Mesenchymal stem cell (in vitro differentiated cells and primary cell): ENCODE results near the gene PTCH1.
A peak's percentile ranks its signal among the peaks of the same experiment; 100 is the strongest.

Experiments
- DNase-seq: peaks from one replicate; pipeline ENCODE4 v3.0.0-alpha.2; 2013
- H2AFZ ChIP-seq: one replicate; pipeline ENCODE4 v1.6.1; 2013; ENCODE audit warnings: low read depth, mild to moderate bottlenecking, control low read depth, inconsistent platforms, low read length, moderate library complexity
- H2AK5ac ChIP-seq: 2 replicates; pipeline ENCODE4 v1.6.1; 2013; ENCODE audit warnings: low read length, moderate library complexity, mild to moderate bottlenecking, inconsistent platforms; ENCODE audit not compliant: severe bottlenecking
- H2BK120ac ChIP-seq: one replicate; pipeline ENCODE4 v1.6.1; 2013; ENCODE audit warnings: low read depth, mild to moderate bottlenecking, inconsistent platforms, low read length, moderate library complexity
- H2BK12ac ChIP-seq, 2 experiments: one replicate each; pipeline ENCODE4 v1.6.1; 2013; ENCODE audit warnings: inconsistent platforms in 2 of 2, low read length in 2 of 2, mild to moderate bottlenecking in 2 of 2, moderate library complexity in 2 of 2, control low read depth in 1 of 2
- H2BK15ac ChIP-seq: one replicate; pipeline ENCODE4 v1.6.1; 2013; ENCODE audit warnings: mild to moderate bottlenecking, low read depth, inconsistent platforms; ENCODE audit not compliant: poor library complexity, severe bottlenecking
- H2BK5ac ChIP-seq: 2 replicates; pipeline ENCODE4 v1.6.1; 2013; ENCODE audit warnings: low read depth, mild to moderate bottlenecking, low read length, control low read depth, inconsistent platforms; ENCODE audit not compliant: poor library complexity, severe bottlenecking
- H3K14ac ChIP-seq, 2 experiments: one replicate each; pipeline ENCODE4 v1.6.1; 2013; ENCODE audit warnings: inconsistent platforms in 2 of 2, low read length in 2 of 2, control low read depth in 1 of 2, mild to moderate bottlenecking in 1 of 2, moderate library complexity in 1 of 2
- H3K18ac ChIP-seq, 2 experiments: one replicate each; pipeline ENCODE4 v1.6.1; 2013; ENCODE audit warnings: inconsistent platforms in 2 of 2, low read length in 2 of 2, control low read depth in 1 of 2, low read depth in 1 of 2, mild to moderate bottlenecking in 1 of 2
- H3K23ac ChIP-seq, 2 experiments: one replicate each; pipeline ENCODE4 v1.6.1; 2013; ENCODE audit warnings: inconsistent platforms in 2 of 2, low read length in 2 of 2, mild to moderate bottlenecking in 2 of 2, moderate library complexity in 2 of 2, control low read depth in 1 of 2
- H3K27ac ChIP-seq: 2 replicates; pipeline ENCODE4 v1.5.1; 2013; ENCODE audit warnings: mild to moderate bottlenecking, moderate library complexity, low read length, control low read depth, inconsistent platforms; ENCODE audit not compliant: poor library complexity, severe bottlenecking
- H3K27me3 ChIP-seq, 2 experiments: 2 replicates each; pipeline versions ENCODE4 v1.6.1 to v1.7.0; 2013; ENCODE audit warnings: low read length in 2 of 2, mild to moderate bottlenecking in 2 of 2, moderate library complexity in 2 of 2, control low read depth in 1 of 2, inconsistent platforms in 1 of 2; ENCODE audit not compliant: control insufficient read depth in 1 of 2, insufficient read depth in 1 of 2
- H3K36me3 ChIP-seq, 2 experiments: 2 replicates each; pipeline versions ENCODE4 v1.6.1 to v1.7.0; 2013; ENCODE audit warnings: low read length in 2 of 2, control low read depth in 1 of 2, inconsistent platforms in 1 of 2, low read depth in 1 of 2, mild to moderate bottlenecking in 1 of 2; ENCODE audit not compliant: insufficient read depth in 2 of 2, control insufficient read depth in 1 of 2
- H3K4ac ChIP-seq, 2 experiments: one replicate each; pipeline ENCODE4 v1.6.1; 2013; ENCODE audit warnings: inconsistent platforms in 2 of 2, low read length in 2 of 2, mild to moderate bottlenecking in 2 of 2, moderate library complexity in 2 of 2, control low read depth in 1 of 2, low read depth in 1 of 2
- H3K4me1 ChIP-seq: 2 replicates; pipeline ENCODE4 v1.6.1; 2013; ENCODE audit warnings: low read depth, low read length, control low read depth; ENCODE audit not compliant: control insufficient read depth, insufficient read depth
- H3K4me2 ChIP-seq: 2 replicates; pipeline ENCODE4 v1.6.1; 2013; ENCODE audit warnings: low read length, mild to moderate bottlenecking, inconsistent platforms; ENCODE audit not compliant: poor library complexity, severe bottlenecking
- H3K4me3 ChIP-seq, 2 experiments: 2 replicates each; pipeline versions ENCODE4 v1.5.1 to v1.7.0; 2013; ENCODE audit warnings: low read length in 2 of 2, mild to moderate bottlenecking in 2 of 2, control low read depth in 1 of 2, low read depth in 1 of 2; ENCODE audit not compliant: insufficient read depth in 1 of 2
- H3K79me1 ChIP-seq: replicated peaks from 2 replicates; pipeline ENCODE4 v1.6.1; 2013; ENCODE audit warnings: mild to moderate bottlenecking, control low read depth, low read length, inconsistent platforms; ENCODE audit not compliant: poor library complexity, severe bottlenecking
- H3K9ac ChIP-seq: 2 replicates; pipeline ENCODE4 v1.7.0; 2013; ENCODE audit warnings: mild to moderate bottlenecking, low read length, moderate library complexity
- H3K9me3 ChIP-seq: 2 replicates; pipeline ENCODE4 v1.7.0; 2013; ENCODE audit warnings: mild to moderate bottlenecking, low read length; ENCODE audit not compliant: control insufficient read depth
- H4K8ac ChIP-seq: one replicate; pipeline ENCODE4 v1.6.1; 2013; ENCODE audit warnings: inconsistent platforms, mild to moderate bottlenecking, low read length, moderate library complexity
- H4K91ac ChIP-seq: one replicate; pipeline ENCODE4 v1.6.1; 2013; ENCODE audit warnings: mild to moderate bottlenecking, low read length, inconsistent platforms
- WGBS: methylation state at CpG from one replicate; pipeline ENCODE4 v1.1.7; 2013; ENCODE audit warnings: mixed read lengths; 5-methylcytosine and 5-hydroxymethylcytosine counted together

Gene PTCH1

GRCh38 chr9:95509851-95510708, 6.7 kb downstream of the PTCH1 start:
- Histone ChIP-seq H3K18ac (peak overlapping the region; percentile 39 to 77), H3K4ac (peak overlapping the region in 1 of 2 experiments; percentile 19), H2BK120ac (no peak overlapping the region), H3K9ac (peak overlapping the region; percentile 95), H4K8ac (no peak overlapping the region), H2BK15ac (peak overlapping the region; percentile 83), H3K4me3 (peak overlapping the region; percentile 89 to 95), H2BK12ac (peak overlapping the region in 1 of 2 experiments; percentile 63), H4K91ac (no peak overlapping the region), H3K4me1 (peaks cover 9% of the 10 kb centered on the region), H2AFZ (no peak overlapping the region), H2AK5ac (no peak overlapping the region), H3K4me2 (peak overlapping the region; percentile 100), H3K23ac (no peak overlapping the region), H3K27me3 (peaks cover 0 to 4% of the 10 kb centered on the region in 2 experiments), H2BK5ac (no peak overlapping the region), H3K79me1 (peaks cover 12% of the 10 kb centered on the region), H3K36me3 (no peaks in the 10 kb centered on the region), H3K9me3 (no peaks in the 10 kb centered on the region), H3K27ac (peak overlapping the region; percentile 83), H3K14ac (no peak overlapping the region)
- no peak for DNase-seq
- WGBS, result under 1% methylated on average over 30 of the region's 38 CpGs

DNA sequence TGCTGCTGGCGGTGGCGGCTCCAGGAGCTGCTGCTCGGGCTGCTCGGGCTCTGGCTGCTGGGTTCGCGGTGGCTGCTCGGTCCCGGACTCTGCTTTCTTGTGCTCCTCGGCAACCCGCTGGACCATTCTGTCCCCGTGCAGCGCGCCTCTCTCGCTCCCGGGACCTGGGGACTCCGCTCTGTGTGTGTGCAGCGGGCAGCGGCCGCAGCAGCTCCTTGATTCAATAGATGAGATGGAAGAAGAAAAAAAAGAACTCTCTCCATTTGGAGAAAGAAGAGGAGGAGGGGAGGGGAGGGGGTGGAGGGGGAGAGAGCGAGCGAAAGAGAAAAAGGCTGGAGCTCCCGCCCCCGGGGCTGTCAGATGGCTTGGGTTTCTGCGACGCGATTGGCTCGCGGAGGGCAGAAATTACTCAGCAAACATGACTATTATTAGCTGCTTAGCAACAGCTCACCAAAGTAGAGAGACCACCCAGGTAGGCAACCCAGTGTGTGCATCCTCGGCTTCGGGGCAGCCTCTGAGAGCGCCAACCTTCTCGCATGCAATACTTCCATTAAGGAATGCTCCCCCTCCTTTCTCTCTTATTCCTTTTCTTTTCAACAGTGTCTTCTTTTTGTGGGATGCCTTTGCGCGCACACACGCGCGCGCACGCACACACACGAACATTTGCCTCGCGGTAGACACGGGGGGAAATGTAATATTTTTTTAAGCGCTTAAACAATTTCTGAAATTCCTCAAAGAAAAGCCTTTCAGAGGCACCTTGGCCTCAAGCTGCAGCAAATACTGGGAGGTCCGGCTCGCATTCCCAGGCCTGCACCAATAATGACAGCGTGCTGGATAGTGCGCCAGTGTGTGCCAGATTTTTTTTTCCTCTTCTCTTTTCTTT, 7.6 kb downstream of the PTCH1 start:
- Histone ChIP-seq H3K4ac (peak overlapping the region in 1 of 2 experiments; percentile 91), H3K79me1 (peaks cover 16% of the 10 kb centered on the region), H3K14ac (no peak overlapping the region), H3K4me1 (peaks cover 13% of the 10 kb centered on the region), H2BK5ac (peak overlapping the region; percentile 24), H3K9ac (peak overlapping the region; percentile 95), H2BK12ac (no peak overlapping the region), H3K27ac (peak overlapping the region; percentile 92), H4K8ac (peak overlapping the region; percentile 77), H2BK120ac (peak overlapping the region; percentile 97), H2AFZ (no peak overlapping the region), H3K18ac (peak overlapping the region; percentile 62 to 95), H3K36me3 (no peaks in the 10 kb centered on the region), H2BK15ac (peak overlapping the region; percentile 83), H2AK5ac (no peak overlapping the region), H3K27me3 (no peaks in the 10 kb centered on the region), H3K4me2 (peak overlapping the region; percentile 100), H3K4me3 (peak overlapping the region; percentile 81 to 95), H3K23ac (peak overlapping the region in 1 of 2 experiments; percentile 79), H4K91ac (no peak overlapping the region), H3K9me3 (no peaks in the 10 kb centered on the region)
- DNase-seq, result peak; percentile 98
- under 1% methylated on average over 46 of the region's 48 CpGs for WGBS

- Histone ChIP-seq H3K36me3 (no peaks in the 10 kb centered on the region), H2BK120ac (peak overlapping the region; percentile 97), H4K91ac (peak overlapping the region; percentile 61), H3K27me3 (no peaks in the 10 kb centered on the region), H2AK5ac (no peak overlapping the region), H2AFZ (peak overlapping the region; percentile 19), H3K23ac (peak overlapping the region; percentile 83 to 90), H3K27ac (no peak overlapping the region), H3K79me1 (peaks cover 12% of the 10 kb centered on the region), H4K8ac (peak overlapping the region; percentile 77), H3K18ac (peak overlapping the region; percentile 95 to 96), H2BK12ac (no peak overlapping the region), H3K9me3 (no peaks in the 10 kb centered on the region), H3K14ac (peak overlapping the region; percentile 86 to 94), H3K4me2 (peak overlapping the region; percentile 97), H3K9ac (peak overlapping the region; percentile 89), H3K4me1 (peaks cover 13% of the 10 kb centered on the region), H2BK15ac (peak overlapping the region; percentile 83), H2BK5ac (peak overlapping the region; percentile 24), H3K4me3 (peak overlapping the region; percentile 81 to 95), H3K4ac (peak overlapping the region; percentile 87 to 91)
- under 1% methylated on average over 64 of the region's 111 CpGs for WGBS
- DNase-seq, result no peak
These were observed 8.4 kb downstream of the PTCH1 start for GRCh38 chr9:95508242-95508967.
